ENCODE measurements around the gene PEX11B.

PEX11B gene, protein sequence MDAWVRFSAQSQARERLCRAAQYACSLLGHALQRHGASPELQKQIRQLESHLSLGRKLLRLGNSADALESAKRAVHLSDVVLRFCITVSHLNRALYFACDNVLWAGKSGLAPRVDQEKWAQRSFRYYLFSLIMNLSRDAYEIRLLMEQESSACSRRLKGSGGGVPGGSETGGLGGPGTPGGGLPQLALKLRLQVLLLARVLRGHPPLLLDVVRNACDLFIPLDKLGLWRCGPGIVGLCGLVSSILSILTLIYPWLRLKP

DNA sequence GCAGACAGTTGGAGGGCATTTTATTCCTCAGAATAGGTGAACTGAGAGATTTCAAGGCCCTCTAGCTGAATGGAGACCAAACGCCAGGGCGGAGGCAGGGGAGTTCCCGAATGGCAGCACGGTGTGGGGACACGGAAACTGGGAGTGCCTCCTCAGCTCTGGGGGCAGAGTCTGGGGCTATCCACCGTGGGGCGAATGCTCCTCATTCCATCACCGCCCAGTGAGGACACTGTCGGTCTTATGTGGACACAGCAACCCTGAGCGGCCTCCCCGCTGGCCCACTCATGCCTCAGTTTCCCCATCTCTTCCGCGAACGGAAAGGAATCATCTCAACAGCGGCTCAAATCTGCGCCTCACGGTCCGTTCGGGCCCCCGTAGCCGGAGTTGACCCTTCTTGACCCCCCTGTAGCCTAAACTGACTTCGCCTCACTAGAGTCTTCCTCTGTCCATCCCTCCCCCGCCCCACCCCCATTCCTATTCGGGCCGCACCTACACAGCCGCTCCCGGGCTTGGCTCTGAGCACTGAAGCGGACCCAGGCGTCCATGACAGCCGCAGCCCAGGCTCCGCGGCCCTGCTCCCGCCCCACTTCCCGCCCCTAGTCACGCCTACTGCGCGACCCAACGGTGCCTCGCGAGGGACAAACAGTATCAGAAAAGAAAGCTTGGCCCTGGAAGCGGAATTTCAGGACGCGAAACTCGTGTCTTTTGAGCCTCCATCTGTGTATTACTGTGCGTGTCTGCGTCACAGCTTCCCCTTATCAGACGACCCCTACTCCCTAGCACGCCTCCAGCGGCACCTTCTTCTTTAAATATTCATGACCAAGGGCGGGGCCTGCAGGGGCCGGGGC is at the start of gene PEX11B:
Gene PEX11B (minus strand): TSS at position 574 of the 848 bp plus-strand sequence. CDS start 29 bp downstream, at position 545.
- DNase-seq = peak; percentile 80

DNA sequence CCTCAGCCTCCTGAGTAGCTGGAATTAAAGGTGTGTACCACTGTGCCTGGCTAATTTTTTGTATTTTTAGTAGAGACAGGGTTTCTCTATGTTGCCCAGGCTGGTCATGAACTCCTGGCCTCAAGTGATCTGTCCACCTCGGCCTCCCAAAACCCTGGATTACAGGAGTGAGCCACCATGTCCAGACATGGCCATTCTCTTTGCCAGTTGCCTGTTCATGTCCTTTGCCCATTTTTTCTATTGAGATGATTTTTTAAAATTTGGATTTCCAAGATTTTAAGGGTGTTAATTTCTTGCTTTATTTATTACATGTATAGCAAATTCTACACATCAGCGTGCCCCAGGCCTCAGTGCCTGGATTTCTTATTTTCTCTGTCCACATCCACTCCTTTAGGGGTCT is 48.8 kb upstream of the PEX11B start:
- DNase-seq = no peak

DNA sequence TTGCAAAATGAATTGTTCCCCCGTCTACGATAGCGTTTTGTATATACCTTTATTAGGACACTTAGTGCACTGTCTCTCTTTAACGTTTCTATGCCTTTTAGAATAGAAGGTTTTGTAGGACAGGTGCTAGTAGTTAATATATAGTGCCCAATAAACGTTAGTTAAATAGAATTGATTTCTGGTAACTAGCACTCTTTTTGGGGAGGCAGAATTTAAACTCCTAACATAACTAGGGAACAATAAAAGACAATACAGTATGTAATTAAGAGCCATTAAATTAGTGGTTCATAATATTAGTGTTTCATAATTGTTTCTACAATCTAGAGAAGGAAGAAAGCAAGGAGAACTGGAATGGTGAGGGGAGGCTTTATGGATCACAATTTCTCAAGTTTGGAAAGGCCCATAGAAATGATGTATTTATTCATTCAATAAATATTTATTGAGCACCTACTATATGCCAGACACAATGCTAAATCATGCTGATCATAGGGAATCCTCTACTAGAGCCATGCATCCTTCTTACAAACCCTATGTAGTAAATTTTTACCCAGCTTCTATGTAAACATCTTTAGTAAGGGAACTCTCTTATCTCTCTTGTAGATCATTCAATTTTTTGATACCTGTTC is 46.7 kb upstream of the PEX11B start:
- no peak for DNase-seq

DNA sequence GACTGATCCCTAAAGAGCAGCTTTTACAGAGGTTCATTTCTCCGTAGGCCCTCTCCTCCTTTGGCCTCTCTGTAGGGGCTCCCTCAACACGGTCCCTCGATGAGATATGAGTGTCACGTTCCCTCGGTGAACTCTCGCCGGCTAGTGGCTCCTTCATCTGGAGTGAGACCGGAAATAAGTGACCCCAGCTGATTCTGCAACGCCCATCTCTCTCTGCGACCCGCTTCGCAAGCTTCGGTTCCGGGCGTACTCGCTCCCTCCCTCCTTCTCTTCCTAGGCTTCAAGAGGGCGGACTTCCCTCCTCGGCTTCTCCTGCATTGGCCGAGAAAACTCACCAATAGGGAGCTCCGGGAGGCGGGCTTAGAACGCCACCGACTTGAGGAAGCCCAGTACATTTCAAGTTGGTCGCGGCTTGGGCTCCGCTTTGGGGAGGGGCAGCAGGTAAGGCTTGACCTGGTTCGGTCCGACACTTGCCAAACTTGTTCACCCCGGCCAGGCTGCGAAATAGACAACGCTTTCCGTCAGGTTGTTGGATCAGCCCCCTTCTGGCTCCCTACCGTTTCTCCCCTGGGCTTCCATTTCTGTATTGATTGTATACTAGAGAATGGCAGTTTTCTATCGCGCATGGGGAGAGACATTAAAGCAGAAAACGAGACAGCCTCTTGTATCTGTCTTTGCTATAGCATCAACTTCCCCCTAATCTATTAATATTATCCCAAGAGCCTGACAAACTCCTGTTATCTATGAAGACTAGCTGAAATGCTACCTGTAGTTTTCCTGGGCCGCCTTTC is 46.0 kb upstream of the PEX11B start, which contains the start of the genes ANKRD34A and POLR3GL:
Gene ANKRD34A (minus strand): TSS at position 248 of the 791 bp plus-strand sequence. CDS start 2,816 bp downstream, outside the sequence.
Gene POLR3GL (plus strand): TSS at position 363 of the 791 bp plus-strand sequence. CDS start 10,176 bp downstream, outside the sequence.
- peak; percentile 98 for DNase-seq

DNA sequence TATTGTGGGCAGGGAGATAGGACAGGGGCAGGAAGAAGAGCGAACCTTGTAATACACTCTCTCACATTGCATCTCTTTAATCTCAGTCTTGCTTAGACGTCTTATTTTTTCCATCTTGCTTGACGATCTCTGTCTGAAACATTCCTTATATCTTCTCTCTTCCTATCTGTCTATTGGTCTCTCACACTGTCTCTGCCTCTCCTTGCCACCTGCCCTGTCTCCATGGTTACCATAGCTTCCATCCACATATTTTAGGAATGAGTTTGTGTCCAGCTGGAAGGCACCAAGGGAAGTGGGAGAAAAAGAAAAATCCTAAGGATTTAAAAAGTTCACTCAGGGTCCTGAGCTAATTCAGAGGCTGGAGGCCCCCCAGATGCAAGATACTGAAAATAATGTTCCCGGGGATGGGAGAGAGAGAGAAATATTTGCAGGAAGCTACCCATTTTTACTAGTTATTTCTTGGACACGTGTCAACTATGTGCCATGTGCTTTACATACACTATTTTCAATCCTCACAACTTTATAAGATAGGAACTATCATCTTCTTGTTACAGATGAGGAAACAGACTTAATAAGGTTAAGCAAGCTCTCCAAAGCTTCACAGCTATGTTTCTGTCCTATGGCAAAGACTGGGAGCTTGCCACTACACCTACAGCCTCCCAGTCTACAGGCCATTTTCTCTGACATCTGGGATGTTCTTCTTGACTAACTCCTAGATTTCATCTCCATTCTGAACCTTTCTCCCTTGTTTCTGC is 44.9 kb upstream of the PEX11B start:
- peak; percentile 77 for DNase-seq

DNA sequence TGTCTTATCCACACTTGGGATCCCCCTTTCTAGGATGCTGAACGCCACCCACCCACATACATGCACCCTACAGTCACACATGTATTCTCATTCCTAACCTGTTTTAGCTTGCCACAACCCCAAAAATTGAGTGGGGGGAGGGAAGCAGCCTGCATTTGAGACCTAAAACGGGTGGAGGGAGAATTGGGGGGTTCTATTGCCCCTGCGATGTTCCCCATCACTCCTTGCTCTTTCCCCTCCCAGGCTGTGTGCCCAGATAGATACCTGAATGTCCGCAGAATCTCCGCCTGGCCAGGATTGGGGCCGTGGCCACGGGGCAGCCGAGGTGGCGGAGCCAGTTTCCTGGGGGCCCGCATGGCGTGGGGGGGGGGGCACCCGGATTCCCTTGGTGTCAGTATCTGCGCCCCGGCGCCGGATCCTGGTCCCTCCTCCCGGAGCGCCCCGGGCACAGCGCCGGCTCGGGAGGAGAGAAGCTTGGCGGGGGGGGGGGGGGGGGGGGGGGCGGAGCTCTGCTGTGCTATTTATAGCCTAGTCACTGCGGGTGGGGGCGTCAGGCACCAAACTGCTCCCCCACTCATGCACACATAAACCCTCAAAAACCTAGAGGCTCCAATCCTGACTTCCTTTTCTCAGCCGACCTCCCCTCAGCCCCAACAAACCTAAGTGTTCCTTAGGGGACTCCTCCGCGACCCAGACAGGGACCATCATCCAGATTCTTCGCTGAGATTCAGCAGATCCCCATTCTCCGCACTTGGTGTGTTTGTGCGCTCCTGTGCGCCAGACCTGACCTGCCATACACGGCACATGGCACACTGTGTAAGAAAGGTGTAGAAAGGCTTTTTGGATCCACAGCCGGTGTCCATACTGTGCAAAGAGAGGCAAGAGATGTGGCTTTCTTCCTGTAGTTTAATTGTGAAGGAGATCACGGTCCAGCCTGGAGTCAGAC is 43.9 kb upstream of the PEX11B start:
- peak; percentile 62 for DNase-seq

DNA sequence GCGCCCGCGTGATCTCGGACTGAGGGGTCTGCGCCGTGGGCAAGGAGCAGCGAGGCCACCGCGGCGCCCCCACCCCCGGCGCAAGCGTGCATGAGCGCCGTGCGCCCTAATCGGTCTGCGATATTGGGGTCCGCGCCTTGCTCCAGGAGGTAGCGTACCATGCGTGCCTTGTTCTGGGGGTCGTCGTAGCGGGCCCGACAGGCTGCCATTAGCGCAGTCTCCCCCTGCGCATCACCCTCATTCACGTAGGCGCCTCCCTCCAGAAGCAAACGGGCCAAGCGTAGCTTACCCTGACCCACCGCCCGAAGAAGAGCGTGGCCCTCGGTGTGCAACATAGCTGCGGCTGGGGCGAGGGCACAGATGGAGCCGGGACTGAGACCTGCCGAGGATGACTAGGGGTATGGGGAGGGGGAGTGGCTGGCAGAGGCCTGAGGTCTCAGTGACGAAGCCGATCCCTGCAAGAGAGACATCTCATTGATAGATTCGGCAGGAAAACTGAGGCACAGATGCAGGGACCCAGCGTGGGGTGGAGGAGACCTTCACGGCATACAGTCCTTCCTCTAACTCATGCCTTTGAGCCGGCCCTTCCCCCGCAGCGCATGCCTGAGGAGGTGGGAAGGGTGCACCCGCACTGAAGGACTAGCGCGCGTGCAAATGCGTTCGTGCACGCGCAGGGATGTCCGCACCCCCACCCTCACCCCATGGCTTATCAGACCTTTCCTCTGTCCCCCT is 43.1 kb upstream of the PEX11B start:
- no peak for DNase-seq

DNA sequence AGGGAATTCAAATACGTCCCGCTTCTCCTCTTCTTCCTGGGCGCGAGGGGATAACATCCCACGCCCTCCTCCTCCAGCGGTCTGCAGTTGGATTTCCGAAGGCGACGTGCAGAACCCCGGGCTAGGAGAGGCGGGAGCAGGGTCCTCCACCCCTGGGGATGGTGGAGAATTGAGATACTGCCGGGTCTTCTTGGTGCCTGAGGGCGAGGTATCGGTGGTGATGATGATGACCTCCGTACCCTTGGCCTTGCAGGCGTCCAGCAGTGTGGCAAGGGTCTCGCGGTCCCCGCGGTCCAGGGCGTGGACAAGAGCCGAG is 42.5 kb upstream of the PEX11B start:
- no peak for DNase-seq

DNA sequence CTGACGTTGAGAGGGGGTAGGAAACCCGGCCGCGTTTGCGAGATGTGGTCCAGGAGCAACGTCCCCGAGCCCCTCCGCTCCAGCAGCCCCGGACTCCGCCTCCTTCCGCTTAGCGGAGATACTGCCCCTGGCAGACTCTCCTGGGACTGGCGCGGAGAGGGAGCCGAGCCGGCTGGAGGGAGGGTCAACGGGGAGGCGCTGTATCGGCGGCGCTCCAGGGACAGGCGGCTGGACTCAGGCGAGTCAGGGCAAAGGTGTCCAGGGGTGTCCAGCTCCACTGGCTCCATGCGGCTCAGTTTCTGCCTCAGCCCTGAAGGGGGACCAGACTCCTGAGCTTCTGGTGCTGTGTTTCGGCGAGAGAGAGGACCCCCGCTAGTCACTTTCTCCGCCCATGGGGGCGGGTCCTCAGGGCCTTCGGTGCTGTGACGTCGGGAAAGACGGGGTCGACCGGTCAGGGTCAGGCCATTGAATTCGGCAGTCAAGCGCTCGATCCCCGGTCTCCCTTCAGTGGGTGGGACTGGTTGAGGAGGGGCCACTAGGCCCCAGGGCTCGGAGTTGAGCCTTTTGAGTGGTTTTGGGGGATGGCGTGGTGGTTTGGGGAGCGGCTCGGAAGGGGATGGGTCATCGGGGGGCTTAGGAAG is 42.1 kb upstream of the PEX11B start:
- DNase-seq = peak; percentile 94

DNA sequence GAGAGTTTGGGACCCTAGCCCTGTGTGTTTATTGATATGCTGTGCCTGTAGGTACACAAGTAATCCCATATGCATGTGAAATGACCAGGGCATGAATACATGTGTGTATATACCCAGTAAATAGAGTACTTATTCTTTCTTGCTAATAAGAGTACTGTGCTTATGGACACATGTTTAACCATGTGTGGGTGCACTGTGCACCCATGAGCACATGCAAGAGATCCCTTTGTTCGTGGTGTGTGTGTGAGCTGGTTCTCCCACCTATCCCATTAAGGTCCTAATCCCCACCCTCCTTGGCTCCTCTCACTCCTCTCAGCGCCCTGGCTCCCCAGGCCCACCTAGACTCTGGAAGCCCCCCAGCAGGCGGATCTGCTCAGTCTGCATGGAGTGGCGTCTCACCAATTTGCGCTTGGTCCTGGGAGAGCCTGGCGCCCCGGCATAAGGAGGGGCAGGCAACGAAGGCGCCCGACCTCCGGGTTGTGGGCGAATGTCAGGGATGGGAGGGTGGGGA is 41.5 kb upstream of the PEX11B start:
- no peak for DNase-seq

DNA sequence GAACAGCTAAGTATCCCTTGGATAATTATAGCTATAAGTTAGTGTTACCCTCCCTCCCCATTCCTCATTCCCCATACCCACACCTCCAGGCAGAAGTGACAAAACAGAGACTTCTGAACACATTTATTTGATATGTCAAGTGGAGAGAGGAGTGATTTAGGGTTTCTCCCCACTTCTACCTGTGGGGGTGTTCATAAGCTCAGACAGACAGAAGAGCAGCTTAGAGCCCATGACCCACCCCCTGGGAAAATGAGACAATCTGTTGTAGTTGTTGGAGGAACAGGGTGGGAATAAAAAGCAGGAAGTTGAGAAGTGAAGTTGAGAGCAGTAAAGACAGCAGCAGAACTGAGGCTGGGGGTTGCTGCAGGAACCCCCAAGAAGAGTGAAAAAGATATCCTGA is 40.8 kb upstream of the PEX11B start:
- no peak for DNase-seq

DNA sequence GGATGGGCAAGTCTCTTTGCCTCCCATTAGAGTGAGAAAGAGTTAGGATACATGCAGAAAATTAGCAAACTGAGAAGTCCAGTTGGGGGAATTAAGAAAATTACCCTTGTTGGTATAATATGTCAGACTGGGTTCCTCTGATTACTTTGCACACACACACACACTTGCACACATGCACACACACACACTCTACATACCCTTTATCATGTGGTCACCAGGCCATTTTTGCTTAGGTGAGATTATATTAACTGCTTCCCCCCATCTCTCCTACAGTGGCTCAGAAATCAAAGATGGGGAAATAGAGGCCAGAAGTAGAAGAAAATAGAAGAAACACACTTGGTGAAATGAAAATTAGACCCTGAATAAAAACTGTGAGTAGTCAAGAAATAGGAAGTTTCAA is 40.2 kb upstream of the PEX11B start:
- DNase-seq = no peak

DNA sequence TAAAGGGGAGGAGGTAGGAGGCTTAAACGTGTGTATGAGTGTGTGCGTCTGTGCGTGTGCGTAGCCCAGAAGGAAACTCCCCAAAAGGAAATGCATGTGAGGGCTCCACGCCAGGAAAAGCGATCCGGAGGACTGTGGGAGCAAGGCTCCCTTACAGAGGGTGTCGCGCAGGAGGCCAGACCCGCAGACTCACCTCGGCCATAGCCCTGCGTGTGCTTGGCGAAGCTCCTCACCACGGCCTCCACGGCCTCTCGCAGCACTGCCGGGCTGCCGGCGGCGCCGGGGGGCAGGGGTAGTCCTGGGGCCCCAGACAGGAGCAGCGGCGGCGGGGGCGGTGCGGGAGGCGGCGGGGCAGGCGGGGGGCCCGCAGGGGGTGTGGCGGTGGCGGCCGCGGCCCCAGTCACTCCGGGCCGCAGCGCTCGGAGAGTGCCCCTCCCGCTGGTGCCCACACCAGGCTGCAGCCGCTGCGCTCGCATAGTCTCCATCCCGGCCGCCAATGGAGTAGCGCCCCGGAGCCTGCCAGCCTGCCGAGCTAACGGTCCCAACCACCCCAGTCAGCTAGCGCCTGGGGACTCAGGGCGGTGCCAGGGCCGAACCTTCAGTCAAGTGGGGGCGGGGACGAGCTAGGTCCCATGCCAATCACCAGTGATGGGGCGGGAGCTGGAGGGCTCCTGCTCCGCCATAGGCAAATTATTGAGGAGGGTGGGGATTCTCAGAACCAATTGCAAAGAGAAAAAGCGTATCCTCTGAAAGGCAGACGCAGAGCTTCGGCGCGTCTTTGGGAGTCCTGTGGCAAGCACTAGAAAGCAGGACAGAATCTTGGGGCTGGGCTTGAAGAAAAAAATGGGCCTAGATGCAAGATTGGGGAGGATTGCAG is 39.2 kb upstream of the PEX11B start, which contains the start of gene LIX1L:
Gene LIX1L (minus strand): TSS at position 575 of the 877 bp plus-strand sequence. CDS start 90 bp downstream, at position 485.
- peak; percentile 100 for DNase-seq

DNA sequence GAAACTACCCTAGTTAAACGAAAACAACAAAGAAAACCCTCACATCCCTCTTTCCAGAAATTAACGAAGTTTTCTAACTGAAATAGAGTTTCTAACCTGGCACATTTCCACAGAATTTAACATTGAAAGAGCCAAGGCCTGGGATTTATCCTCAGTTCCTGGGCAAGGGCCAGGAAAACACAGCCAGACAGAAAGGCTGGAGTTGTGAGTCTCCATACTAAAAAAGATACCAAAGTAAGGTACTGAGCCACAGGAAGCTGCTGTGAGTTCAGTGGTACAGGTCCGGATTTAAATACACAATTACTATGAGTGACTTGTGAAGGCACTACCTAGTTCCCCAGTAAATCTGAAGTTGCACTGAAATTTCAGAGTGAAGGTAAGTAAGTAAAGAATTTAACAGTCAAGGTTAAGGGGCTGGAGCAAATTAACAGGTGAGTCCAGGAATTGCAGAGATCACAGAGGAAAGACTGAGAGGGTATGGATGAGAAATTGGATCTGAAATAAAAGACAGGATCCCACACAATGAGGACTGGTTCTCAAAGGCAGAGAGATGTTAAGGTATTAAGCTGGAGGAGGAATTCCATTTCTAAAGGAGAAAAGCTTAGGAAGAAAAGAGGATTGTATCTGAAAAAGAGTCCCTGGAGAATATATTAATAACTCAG is 38.4 kb upstream of the PEX11B start:
- peak; percentile 66 for DNase-seq

DNA sequence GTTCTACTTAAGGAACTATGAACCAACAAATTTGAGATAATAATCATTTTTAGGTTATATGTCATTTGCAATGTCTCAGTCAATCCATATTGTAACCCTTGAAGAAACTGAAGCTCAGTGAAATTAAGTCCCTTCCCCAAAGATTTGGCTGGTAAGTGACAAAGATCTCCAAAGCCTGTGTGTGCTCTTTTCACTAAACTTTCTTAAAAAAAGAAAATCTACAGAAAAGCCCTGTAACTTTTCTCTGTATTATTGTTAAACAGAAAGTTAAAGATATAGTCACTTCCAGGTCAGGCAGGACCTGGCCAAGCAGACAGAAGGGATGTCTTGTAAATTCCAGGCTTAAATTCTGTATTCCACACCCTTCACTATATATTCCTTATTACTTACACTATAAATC is 37.8 kb upstream of the PEX11B start:
- no peak for DNase-seq

DNA sequence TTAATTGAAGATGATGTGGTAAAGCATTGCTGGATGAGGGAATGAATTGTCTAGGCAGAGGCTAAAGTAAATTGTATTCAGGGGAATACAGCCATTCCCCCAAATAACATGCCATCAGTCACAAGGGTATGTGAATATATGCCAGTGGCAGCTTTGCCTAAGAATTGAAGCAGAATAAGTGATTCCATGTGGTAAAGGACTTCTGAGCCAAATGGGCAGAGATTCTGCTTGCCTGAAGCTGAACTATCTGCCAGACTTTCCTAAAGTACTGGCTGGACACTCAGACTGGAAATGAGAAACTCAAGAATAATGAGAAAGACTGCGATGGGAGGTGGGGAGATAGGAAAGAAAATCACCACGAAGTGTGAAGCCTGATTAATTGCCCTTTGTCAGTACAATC is 36.9 kb upstream of the PEX11B start:
- DNase-seq = no peak

DNA sequence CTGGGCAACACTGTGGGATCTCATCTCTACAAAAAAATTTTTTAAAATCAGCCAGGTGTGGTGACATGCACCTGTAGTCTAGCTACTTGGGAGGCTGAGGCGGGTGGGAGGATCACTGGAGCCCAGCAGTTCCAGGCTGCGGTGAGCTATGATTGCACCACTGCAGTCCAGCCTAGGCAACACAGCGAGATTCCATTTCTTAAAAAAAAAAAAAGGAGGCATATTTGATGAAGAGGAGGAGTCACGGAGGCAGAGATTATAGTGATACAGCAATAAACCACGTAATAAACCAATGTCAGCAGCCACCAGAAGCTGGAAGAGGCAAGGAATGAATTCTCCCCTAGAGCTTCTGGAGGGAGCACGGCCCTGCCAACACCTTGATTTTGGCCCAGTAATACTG is 35.3 kb upstream of the PEX11B start:
- no peak for DNase-seq

DNA sequence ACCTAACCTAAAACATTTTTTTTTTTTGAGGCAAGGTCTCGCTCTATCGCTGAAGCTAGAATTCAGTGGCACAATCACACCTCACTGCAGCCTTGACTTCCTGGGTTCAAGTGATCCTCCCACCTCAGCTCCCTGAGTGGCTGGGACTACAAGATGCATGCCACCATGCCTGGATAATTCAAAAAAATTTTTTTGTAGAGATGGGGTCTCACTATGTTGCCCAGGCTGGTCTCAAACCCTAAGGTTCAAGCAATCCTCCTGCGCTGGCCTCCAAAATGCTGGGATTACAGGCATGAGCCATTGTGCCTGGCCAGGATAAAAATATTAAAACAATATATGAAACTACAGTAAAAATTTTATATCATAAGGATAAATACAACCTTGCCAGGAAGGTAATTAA is 34.4 kb upstream of the PEX11B start:
- no peak for DNase-seq
